ENCODE measurements around the gene CD244.
"Not testable (repeated sequence)": the region's sequence is repeated elsewhere in the genome, so short reads cannot be mapped to it uniquely, and the experiment has no call there.

Gene CD244, protein sequence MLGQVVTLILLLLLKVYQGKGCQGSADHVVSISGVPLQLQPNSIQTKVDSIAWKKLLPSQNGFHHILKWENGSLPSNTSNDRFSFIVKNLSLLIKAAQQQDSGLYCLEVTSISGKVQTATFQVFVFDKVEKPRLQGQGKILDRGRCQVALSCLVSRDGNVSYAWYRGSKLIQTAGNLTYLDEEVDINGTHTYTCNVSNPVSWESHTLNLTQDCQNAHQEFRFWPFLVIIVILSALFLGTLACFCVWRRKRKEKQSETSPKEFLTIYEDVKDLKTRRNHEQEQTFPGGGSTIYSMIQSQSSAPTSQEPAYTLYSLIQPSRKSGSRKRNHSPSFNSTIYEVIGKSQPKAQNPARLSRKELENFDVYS

DNA sequence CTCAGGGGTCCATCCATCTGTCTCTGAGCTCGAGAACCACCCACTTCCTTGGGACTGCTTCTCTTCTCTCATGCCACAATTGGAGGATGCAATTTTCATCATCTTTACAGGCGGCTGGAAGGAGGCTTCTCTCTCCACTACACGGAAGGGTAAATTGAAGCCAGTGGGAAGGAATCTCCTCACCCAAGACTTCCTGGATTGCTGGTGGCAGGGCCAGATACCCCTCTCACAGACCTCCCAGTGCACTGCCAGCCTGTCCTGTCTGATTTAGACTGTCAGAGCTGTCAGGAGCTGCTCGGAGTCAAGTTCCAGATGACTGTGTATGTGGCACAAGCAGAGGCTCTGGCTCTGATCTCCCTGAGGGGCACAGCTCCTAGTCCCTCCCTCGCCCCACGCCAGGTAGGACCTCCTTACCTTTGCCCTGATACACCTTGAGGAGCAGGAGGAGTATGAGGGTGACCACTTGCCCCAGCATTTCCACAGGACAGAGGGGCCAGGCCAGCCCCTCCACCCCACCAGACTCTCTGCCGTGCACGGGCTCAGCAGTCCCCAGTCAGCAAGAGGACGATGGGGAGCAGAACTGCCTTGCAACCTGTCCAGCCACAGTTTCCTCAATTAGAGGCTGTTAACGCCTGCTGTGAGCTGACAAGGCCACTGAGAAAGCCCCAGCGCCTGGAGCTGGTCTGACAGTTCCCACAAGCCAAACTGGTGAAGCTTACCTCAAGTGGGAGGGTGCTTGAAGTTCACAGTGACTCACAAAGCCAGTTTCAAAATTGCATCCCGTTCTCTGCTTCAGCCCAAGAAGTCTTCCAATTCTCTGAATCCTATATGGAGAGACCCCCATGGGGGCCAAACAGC, at the start of gene CD244:
CD244 (minus strand) TSS at position 685 of the 858 bp plus-strand sequence; CDS start at position 475, 210 bp downstream.
- Histone ChIP-seq H3K4me3 (ENCODE audit: low read length) (no peak within 1 kb of the TSS), H3K9ac (ENCODE audit: low read length) (peak within 1 kb of the TSS; percentile 7), H3K27me3 (ENCODE audit: control insufficient read depth, insufficient read depth, low read length) (no peaks in the 10 kb centered on the region), H3K36me3 (ENCODE audit: control insufficient read depth, insufficient read depth, low read length) (no peaks in the 10 kb centered on the region), H3K9me3 (ENCODE audit: control insufficient read depth, low read length) (no peaks in the 10 kb centered on the region), H3K4me1 (ENCODE audit: control insufficient read depth, insufficient read depth, low read length) (peaks cover 14% of the 10 kb centered on the region)

DNA sequence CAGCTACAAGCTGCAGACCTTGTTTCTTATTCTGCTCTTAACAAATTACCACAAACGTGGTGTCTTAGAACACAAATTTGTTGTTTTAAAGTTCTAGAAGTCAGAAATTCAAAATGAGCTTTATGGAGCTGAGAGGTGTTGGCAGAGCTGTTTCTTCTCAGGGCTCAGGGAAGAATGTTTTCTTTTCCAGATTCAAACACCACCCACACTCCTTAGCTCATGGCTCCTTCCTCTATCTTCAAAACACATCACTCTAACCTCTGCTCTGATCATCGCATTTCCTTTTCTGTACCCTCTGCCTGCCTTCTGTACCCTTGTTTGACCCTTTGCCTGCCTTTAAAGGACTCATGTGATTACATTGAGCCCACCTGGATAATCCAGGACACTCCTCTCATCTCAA, 49.2 kb upstream of the CD244 start:
- Histone ChIP-seq H3K9me3 (ENCODE audit: control insufficient read depth, low read length) (no peaks in the 10 kb centered on the region), H3K4me3 (ENCODE audit: low read length) (no peak overlapping the region), H3K4me1 (ENCODE audit: control insufficient read depth, insufficient read depth, low read length) (no peaks in the 10 kb centered on the region), H3K27me3 (ENCODE audit: control insufficient read depth, insufficient read depth, low read length) (no peaks in the 10 kb centered on the region), H3K36me3 (ENCODE audit: control insufficient read depth, insufficient read depth, low read length) (no peaks in the 10 kb centered on the region), H3K9ac (ENCODE audit: low read length) (no peak overlapping the region)

DNA sequence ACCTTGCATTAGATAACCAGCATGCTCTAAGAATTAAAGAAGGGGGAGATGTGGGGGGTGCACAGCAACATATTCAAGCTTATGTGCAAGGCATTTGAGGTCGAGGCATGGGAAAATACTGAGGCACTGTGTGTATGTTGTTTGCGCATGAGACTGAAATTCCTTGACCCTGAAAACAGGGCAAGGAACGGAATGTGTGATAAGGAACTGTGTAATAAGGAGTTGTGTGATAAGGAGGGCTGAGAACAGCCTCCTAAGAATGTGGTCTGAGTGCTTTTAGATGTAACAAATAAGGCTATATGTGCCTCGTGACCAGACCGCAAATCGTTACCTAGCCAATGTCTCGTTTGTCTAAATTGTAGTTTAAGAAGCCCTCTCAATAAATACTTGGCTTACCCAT, 48.8 kb upstream of the CD244 start:
- no peaks in the 10 kb centered on the region for H3K36me3 ChIP-seq (ENCODE audit: control insufficient read depth, insufficient read depth, low read length)
- no peaks in the 10 kb centered on the region for H3K9me3 ChIP-seq (ENCODE audit: control insufficient read depth, low read length)
- H3K9ac ChIP-seq (ENCODE audit: low read length): no peak overlapping the region
- no peaks in the 10 kb centered on the region for H3K27me3 ChIP-seq (ENCODE audit: control insufficient read depth, insufficient read depth, low read length)
- peaks cover 3% of the 10 kb centered on the region for H3K4me1 ChIP-seq (ENCODE audit: control insufficient read depth, insufficient read depth, low read length)
- no peak overlapping the region for H3K4me3 ChIP-seq (ENCODE audit: low read length)

GRCh38 chr1:160910170-160910750, 47.6 kb upstream of the CD244 start:
- no peaks in the 10 kb centered on the region for H3K36me3 ChIP-seq (ENCODE audit: control insufficient read depth, insufficient read depth, low read length)
- H3K4me1 ChIP-seq (ENCODE audit: control insufficient read depth, insufficient read depth, low read length): peaks cover 12% of the 10 kb centered on the region
- H3K4me3 ChIP-seq (ENCODE audit: low read length): no peak overlapping the region
- H3K27me3 ChIP-seq (ENCODE audit: control insufficient read depth, insufficient read depth, low read length): no peaks in the 10 kb centered on the region
- no peak overlapping the region for H3K9ac ChIP-seq (ENCODE audit: low read length)
- no peaks in the 10 kb centered on the region for H3K9me3 ChIP-seq (ENCODE audit: control insufficient read depth, low read length)

GRCh38 chr1:160907976-160908375, 45.3 kb upstream of the CD244 start:
- H3K36me3 ChIP-seq (ENCODE audit: control insufficient read depth, insufficient read depth, low read length): no peaks in the 10 kb centered on the region
- H3K4me1 ChIP-seq (ENCODE audit: control insufficient read depth, insufficient read depth, low read length): peaks cover 22% of the 10 kb centered on the region
- H3K9me3 ChIP-seq (ENCODE audit: control insufficient read depth, low read length): no peaks in the 10 kb centered on the region

GRCh38 chr1:160905617-160905989, 42.9 kb upstream of the CD244 start:
- H3K36me3 ChIP-seq (ENCODE audit: control insufficient read depth, insufficient read depth, low read length): no peaks in the 10 kb centered on the region
- H3K4me3 ChIP-seq (ENCODE audit: low read length): no peak overlapping the region

More at GRCh38 chr1:160907976-160908375, 45.3 kb upstream of the CD244 start:
- no peak overlapping the region for H3K4me3 ChIP-seq (ENCODE audit: low read length)
- H3K9ac ChIP-seq (ENCODE audit: low read length): no peak overlapping the region
- H3K27me3 ChIP-seq (ENCODE audit: control insufficient read depth, insufficient read depth, low read length): no peaks in the 10 kb centered on the region

GRCh38 chr1:160904783-160905616, 42.3 kb upstream of the CD244 start:
- H3K9ac ChIP-seq (ENCODE audit: low read length): no peak overlapping the region
- peaks cover 22% of the 10 kb centered on the region for H3K4me1 ChIP-seq (ENCODE audit: control insufficient read depth, insufficient read depth, low read length)
- no peaks in the 10 kb centered on the region for H3K9me3 ChIP-seq (ENCODE audit: control insufficient read depth, low read length)
- no peaks in the 10 kb centered on the region for H3K27me3 ChIP-seq (ENCODE audit: control insufficient read depth, insufficient read depth, low read length)
- no peak overlapping the region for H3K4me3 ChIP-seq (ENCODE audit: low read length)
- no peaks in the 10 kb centered on the region for H3K36me3 ChIP-seq (ENCODE audit: control insufficient read depth, insufficient read depth, low read length)

More at GRCh38 chr1:160905617-160905989, 42.9 kb upstream of the CD244 start:
- no peak overlapping the region for H3K9ac ChIP-seq (ENCODE audit: low read length)
- H3K9me3 ChIP-seq (ENCODE audit: control insufficient read depth, low read length): no peaks in the 10 kb centered on the region
- H3K4me1 ChIP-seq (ENCODE audit: control insufficient read depth, insufficient read depth, low read length): peaks cover 22% of the 10 kb centered on the region
- no peaks in the 10 kb centered on the region for H3K27me3 ChIP-seq (ENCODE audit: control insufficient read depth, insufficient read depth, low read length)

- H3K9ac ChIP-seq (ENCODE audit: low read length); H3K36me3 ChIP-seq (ENCODE audit: control insufficient read depth, insufficient read depth, low read length); H3K9me3 ChIP-seq (ENCODE audit: control insufficient read depth, low read length); H3K4me3 ChIP-seq (ENCODE audit: low read length); H3K27me3 ChIP-seq (ENCODE audit: control insufficient read depth, insufficient read depth, low read length): not testable (repeated sequence)
- H3K4me1 ChIP-seq (ENCODE audit: control insufficient read depth, insufficient read depth, low read length): peaks cover 22% of the 10 kb centered on the region
Measured at GRCh38 chr1:160902251-160902650, 39.6 kb upstream of the CD244 start.

DNA sequence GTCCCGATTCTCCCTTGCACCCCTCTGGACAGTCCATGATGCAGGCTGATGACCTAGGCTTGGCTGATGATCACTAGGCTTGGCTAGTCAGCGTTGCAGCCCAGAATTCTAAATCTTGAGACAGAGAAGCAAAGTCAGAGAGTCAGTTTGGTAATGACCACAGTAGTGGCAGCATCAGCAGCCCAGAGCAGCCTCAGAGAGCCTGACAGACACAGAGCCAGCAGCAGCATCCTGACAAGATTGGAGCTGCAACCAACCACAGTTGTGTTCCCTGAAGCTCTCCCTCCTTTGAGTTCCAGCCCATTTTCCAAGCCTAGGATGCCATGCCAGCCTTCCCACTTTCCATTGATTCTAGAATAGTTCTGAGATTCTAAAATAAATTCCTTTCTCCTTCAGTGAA, 39.1 kb upstream of the CD244 start:
- Histone ChIP-seq H3K27me3 (ENCODE audit: control insufficient read depth, insufficient read depth, low read length) (no peaks in the 10 kb centered on the region), H3K9ac (ENCODE audit: low read length) (no peak overlapping the region), H3K4me3 (ENCODE audit: low read length) (no peak overlapping the region), H3K4me1 (ENCODE audit: control insufficient read depth, insufficient read depth, low read length) (peaks cover 22% of the 10 kb centered on the region), H3K36me3 (ENCODE audit: control insufficient read depth, insufficient read depth, low read length) (no peaks in the 10 kb centered on the region), H3K9me3 (ENCODE audit: control insufficient read depth, low read length) (no peaks in the 10 kb centered on the region)

DNA sequence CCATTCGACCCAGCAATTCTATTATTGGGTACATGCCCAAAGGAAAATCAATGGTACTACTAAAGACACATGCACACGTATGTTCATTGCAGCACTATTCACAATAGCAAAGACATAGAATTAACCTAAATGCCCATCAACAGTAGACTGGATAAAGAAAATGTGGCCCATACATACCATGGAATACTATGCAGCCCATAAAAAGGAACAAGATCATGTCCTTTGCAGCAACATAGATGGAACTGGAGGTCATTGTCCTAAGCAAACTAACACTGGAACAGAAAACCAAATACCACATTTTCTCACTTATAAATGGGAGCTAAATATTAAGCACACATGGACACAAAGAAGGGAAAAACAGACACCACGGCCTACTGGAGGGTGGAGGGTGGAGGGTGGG, 38.0 kb upstream of the CD244 start:
- H3K4me1 ChIP-seq (ENCODE audit: control insufficient read depth, insufficient read depth, low read length): peaks cover 14% of the 10 kb centered on the region
- not testable (repeated sequence) for H3K9me3 ChIP-seq (ENCODE audit: control insufficient read depth, low read length); H3K4me3 ChIP-seq (ENCODE audit: low read length); H3K27me3 ChIP-seq (ENCODE audit: control insufficient read depth, insufficient read depth, low read length); H3K36me3 ChIP-seq (ENCODE audit: control insufficient read depth, insufficient read depth, low read length); H3K9ac ChIP-seq (ENCODE audit: low read length)

DNA sequence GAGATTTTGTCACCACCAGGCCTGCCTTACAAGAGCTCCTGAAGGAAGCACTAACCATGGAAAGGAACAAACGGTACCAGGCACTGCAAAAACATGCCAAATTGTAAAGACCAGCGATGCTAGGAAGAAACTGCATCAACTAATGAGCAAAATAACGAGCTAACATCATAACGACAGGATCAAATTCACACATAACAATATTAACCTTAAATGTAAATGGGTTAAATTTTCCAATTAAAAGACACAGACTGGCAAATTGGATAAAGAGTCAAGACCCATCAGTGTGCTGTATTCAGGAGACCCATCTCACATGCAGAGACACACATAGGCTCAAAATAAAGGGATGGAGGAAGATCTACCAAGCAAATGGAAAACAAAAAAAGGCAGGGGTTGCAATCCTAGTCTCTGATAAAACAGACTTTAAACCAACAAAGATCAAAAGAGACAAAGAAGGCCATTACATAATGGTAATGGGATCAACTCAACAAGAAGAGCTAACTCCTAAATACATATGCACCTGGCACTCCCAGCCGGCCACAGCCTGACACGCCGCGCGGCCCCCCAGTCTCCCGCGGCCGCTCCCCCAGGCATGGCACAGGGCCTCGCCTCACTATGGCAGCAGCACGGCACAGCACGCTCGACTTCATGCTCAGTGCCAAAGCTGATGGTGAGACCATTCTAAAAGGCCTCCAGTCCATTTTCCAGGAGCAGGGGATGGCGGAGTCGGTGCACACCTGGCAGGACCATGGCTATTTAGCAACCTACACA, 31.9 kb upstream of the CD244 start:
- not testable (repeated sequence) for H3K27me3 ChIP-seq (ENCODE audit: control insufficient read depth, insufficient read depth, low read length); H3K4me3 ChIP-seq (ENCODE audit: low read length); H3K9ac ChIP-seq (ENCODE audit: low read length); H3K9me3 ChIP-seq (ENCODE audit: control insufficient read depth, low read length); H3K36me3 ChIP-seq (ENCODE audit: control insufficient read depth, insufficient read depth, low read length); H3K4me1 ChIP-seq (ENCODE audit: control insufficient read depth, insufficient read depth, low read length)

Data from mucosa of stomach (tissue), 1 donor.